Erythroblast (primary cell): ENCODE data around the gene GREM2.

ENCODE experiments used
- GATA1 ChIP-seq: IDR thresholded peaks from 2 replicates; pipeline ENCODE4 v1.6.1; 2011; ENCODE audit warnings: low read depth, mild to moderate bottlenecking, control low read depth, low read length, moderate library complexity
- POLR2A ChIP-seq: IDR thresholded peaks from 2 replicates; pipeline ENCODE4 v1.6.1; 2011; ENCODE audit warnings: mild to moderate bottlenecking, low read length

DNA sequence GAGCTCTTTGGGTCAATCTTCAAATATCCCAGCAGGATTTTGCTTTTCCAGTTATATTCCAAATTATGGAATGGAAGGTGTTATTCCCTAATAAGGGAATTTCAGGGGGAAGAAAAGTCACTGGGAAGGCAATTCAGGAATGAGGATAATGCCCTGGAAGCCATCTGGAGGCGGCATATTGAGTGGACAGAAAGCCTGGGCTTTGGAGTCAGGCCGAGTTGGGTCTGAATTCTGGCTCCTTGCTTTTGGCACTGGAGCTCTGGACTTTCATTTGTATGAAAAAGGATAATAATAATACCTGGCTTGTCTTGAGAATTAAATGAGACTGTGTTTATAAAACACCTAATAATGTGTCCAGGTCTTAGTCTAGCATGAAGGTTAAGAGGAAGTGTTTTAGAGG lies 16.5 kb downstream of the GREM2 start:
- TF ChIP-seq POLR2A (no peak), GATA1 (no peak)
